GM12878 (cell line): ENCODE data around the gene ABCA2. TPM values are rescaled to one million over a fixed set of nuclear protein-coding genes. Genes with fewer than 3 reads are reported as not detected.

Source experiments
- ATAC-seq: fragments of 200-7000 bp; cut with Tn5 transposase; 3 replicates; pipeline ENCODE4 v1.9.1; 2020; ENCODE audit warnings: mild to moderate bottlenecking, moderate library complexity
- BruUV-seq: library from RNA; stranded (reverse); fragments of 400-500 nt; replicated peaks from 2 replicates; lab custom pipeline; 2021; lab: Mats Ljungman, UMichigan
- CTCF ChIA-PET: fragments of 300-600 bp; sonication (Branson Sonifier 250); formaldehyde crosslinking; extraction: SDS; loops from one replicate; lab custom pipeline; 2021; ENCODE audit warnings: inconsistent platforms; lab: Yijun Ruan, JAX
- POLR2A ChIA-PET: fragments of 350-600 bp; formaldehyde crosslinking; extraction: SDS; loops from one replicate; lab custom pipeline; 2021; ENCODE audit warnings: inconsistent platforms; lab: Charles Lee
- RAD21 ChIA-PET: fragments of 300-600 bp; sonication (Branson Sonifier 250); formaldehyde crosslinking; loops from one replicate; lab custom pipeline; 2023; ENCODE audit warnings: antibody characterized with exemption; ENCODE audit not compliant: unreplicated experiment; lab: Charles Lee
- SMC1A ChIA-PET: fragments of 300-600 bp; sonication (Branson Sonifier 250); formaldehyde crosslinking; loops from one replicate; lab custom pipeline; 2023; ENCODE audit not compliant: unreplicated experiment, uncharacterized antibody; lab: Charles Lee
- DNase-seq: peaks from one replicate; pipeline ENCODE4 v3.0.0-alpha.2; 2011; ENCODE audit warnings: low read depth, low spot score
- FAIRE-seq: peaks from 3 replicates; lab custom pipeline; 2011; peaks lifted over from hg19 to GRCh38; lab: Jason Lieb, UNC
- H2AFZ ChIP-seq: 2 replicates; pipeline ENCODE4 v1.6.0; 2011; ENCODE audit warnings: low read depth, low read length, control low read depth; ENCODE audit not compliant: control insufficient read depth
- H3K27ac ChIP-seq: 2 replicates; pipeline ENCODE4 v1.5.1; 2011; ENCODE audit warnings: control low read depth; ENCODE audit not compliant: control insufficient read depth, insufficient read depth
- H3K27me3 ChIP-seq, 2 experiments: replicated peaks in 1 of 2; 2 replicates each; pipeline versions ENCODE4 v1.6.0 to v1.6.1; 2011; ENCODE audit warnings: low read length in 1 of 2; ENCODE audit not compliant: control insufficient read depth in 2 of 2, insufficient read depth in 2 of 2
- H3K36me3 ChIP-seq, 2 experiments: 2 replicates each; pipeline ENCODE4 v1.5.1; 2011; ENCODE audit warnings: low read length in 1 of 2; ENCODE audit not compliant: control insufficient read depth in 2 of 2, insufficient read depth in 2 of 2
- H3K4me1 ChIP-seq: 2 replicates; pipeline ENCODE4 v1.6.1; 2011; ENCODE audit warnings: mild to moderate bottlenecking, low read length, moderate library complexity, mixed read lengths; ENCODE audit not compliant: control insufficient read depth, insufficient read depth
- H3K4me2 ChIP-seq: 2 replicates; pipeline ENCODE4 v1.6.0; 2011; ENCODE audit warnings: control low read depth; ENCODE audit not compliant: control insufficient read depth, insufficient read depth
- H3K4me3 ChIP-seq: fragments of 200-600 bp; sonication (generic); 2 replicates; pipeline ENCODE4 v1.5.1; 2016
- H3K79me2 ChIP-seq: 2 replicates; pipeline ENCODE4 v1.6.0; 2011; ENCODE audit warnings: low read length; ENCODE audit not compliant: control insufficient read depth, insufficient read depth
- H3K9ac ChIP-seq: 2 replicates; pipeline ENCODE4 v1.8.0; 2011; ENCODE audit warnings: low read length, control low read depth, mixed read lengths; ENCODE audit not compliant: control insufficient read depth, insufficient read depth
- H3K9me3 ChIP-seq: replicated peaks from 3 replicates; pipeline ENCODE4 v1.5.1; 2011; ENCODE audit warnings: mild to moderate bottlenecking, low read length; ENCODE audit not compliant: control insufficient read depth, insufficient read depth
- H4K20me1 ChIP-seq: 2 replicates; pipeline ENCODE4 v1.6.0; 2011; ENCODE audit not compliant: control insufficient read depth, insufficient read depth
- CBFB ChIP-seq: IDR thresholded peaks from 2 replicates; pipeline ENCODE4 v1.6.1; 2016; ENCODE audit warnings: antibody characterized with exemption, low read depth
- GABPA ChIP-seq: IDR thresholded peaks from 2 replicates; pipeline ENCODE4 v1.6.1; 2014; ENCODE audit warnings: antibody characterized with exemption, low read depth, mild to moderate bottlenecking, inconsistent platforms
- HCFC1 ChIP-seq: fragments of 150-350 bp; IDR thresholded peaks from 2 replicates; pipeline ENCODE4 v1.6.1; 2014; ENCODE audit warnings: low read length
- HDGF ChIP-seq: fragments of 450-650 bp; IDR thresholded peaks from 2 replicates; pipeline ENCODE4 v1.6.1; 2016; ENCODE audit warnings: antibody characterized with exemption
- MAX ChIP-seq: IDR thresholded peaks from 2 replicates; pipeline ENCODE4 v1.6.1; 2012; ENCODE audit warnings: low read depth, low read length, improper control_type of control experiment
- NFYA ChIP-seq: IDR thresholded peaks from 2 replicates; pipeline ENCODE4 v1.6.1; 2011; ENCODE audit warnings: low read depth, mild to moderate bottlenecking, low read length, improper control_type of control experiment, borderline replicate concordance
- NR2F1 ChIP-seq: fragments of 450-650 bp; conservative IDR thresholded peaks from 2 replicates; pipeline ENCODE4 v1.6.1; 2017; ENCODE audit warnings: mild to moderate bottlenecking
- SMARCA5 ChIP-seq: fragments of 450-650 bp; IDR thresholded peaks from 2 replicates; pipeline ENCODE4 v1.6.1; 2017; ENCODE audit warnings: mild to moderate bottlenecking
- SREBF2 ChIP-seq: IDR thresholded peaks from 2 replicates; pipeline ENCODE4 v1.6.1; 2012; ENCODE audit warnings: mild to moderate bottlenecking, low read length
- USF1 ChIP-seq: IDR thresholded peaks from 2 replicates; pipeline ENCODE4 v1.6.1; 2011; ENCODE audit warnings: borderline replicate concordance, low read depth, mild to moderate bottlenecking, moderate library complexity, mixed read lengths, low read length; ENCODE audit not compliant: insufficient read depth; ENCODE audit errors: extremely low read length
- USF2 ChIP-seq: IDR thresholded peaks from 2 replicates; pipeline ENCODE4 v1.6.1; 2011; ENCODE audit warnings: low read depth, low read length, improper control_type of control experiment, borderline replicate concordance
- ZNF622 ChIP-seq: fragments of 450-650 bp; IDR thresholded peaks from 2 replicates; pipeline ENCODE4 v1.6.1; 2017; ENCODE audit warnings: mild to moderate bottlenecking, inconsistent platforms
- WGBS: methylation state at CpG from one replicate; pipeline ENCODE4 v1.1.6; 2016; ENCODE audit warnings: low lambda C conversion rate; ENCODE audit not compliant: insufficient replicate concordance, insufficient coverage; ENCODE audit errors: missing lambda C conversion rate; 5-methylcytosine and 5-hydroxymethylcytosine counted together
- in situ Hi-C: fragments of 300-500 bp; cut with MboI; formaldehyde crosslinking; loops from 9 replicates; pipeline ENCODE4 v1.14.3; 2018; ENCODE audit warnings: mixed read lengths
- intact Hi-C: fragments of 100-400 bp; cut with micrococcal nuclease; formaldehyde crosslinking; loops from one replicate; pipeline ENCODE4 v1.14.2; 2022; ENCODE audit not compliant: unreplicated experiment
- polyA plus RNA-seq, 11 experiments: library from polyadenylated mRNA; depleted of rRNA in 4 of 11; unstranded in 6 of 11; stranded (reverse) in 5 of 11; fragments of >200 nt; fragmentation: Nextera tagmentation in 4 of 11; fragmentation: Illumina TruSeq in 1 of 11; extraction: Ambion mirVana in 4 of 11; extraction: Trizol in 1 of 11; gene quantifications; 1 replicate in 1 of 11; 2 replicates in 10 of 11; pipeline versions ENCODE4 v1.2.1 to v1.2.3, GENCODE V29; 2011 to 2016; ENCODE audit warnings: inconsistent platforms in 2 of 11, missing spikeins in 2 of 11, low read depth in 1 of 11
- total RNA-seq, 4 experiments: library from RNA; depleted of rRNA in 3 of 4; stranded (reverse); fragments of >200 nt in 3 of 4; fragmentation: Illumina TruSeq in 1 of 4; extraction: Trizol in 1 of 4; gene quantifications; 2 replicates each; pipeline versions ENCODE4 v1.2.1 to v1.2.3, GENCODE V29; 2013 to 2021

Gene ABCA2
- total and polyA plus RNA-seq, 10 of the 15 experiments (the other 5 are each of a cell fraction or from before 2014, with no cell fraction given), result 0.13 to 2.6 (median 0.71) TPM; not detected in 2

- TF ChIP-seq USF1, result no peak
- TF ChIP-seq GABPA, result no peak
- no peak for TF ChIP-seq HDGF
- TF ChIP-seq SREBF2, result no peak
- no peak for TF ChIP-seq NR2F1
- TF ChIP-seq ZNF622, result no peak
- no peak for TF ChIP-seq MAX
- no peak for TF ChIP-seq HCFC1
- TF ChIP-seq SMARCA5, result no peak
Measured at GRCh38 chr9:136978073-136978864, 49.8 kb downstream of the ABCA2 start (continued).

- BruUV-seq, result no TSS peak
- WGBS, result 67% methylated on average over 32 of the region's 33 CpGs
- SMC1A ChIA-PET, result no interaction called here
- POLR2A ChIA-PET, result interaction anchor here (0.6 kb wide), 1 partner anchor 174 kb away, joined by 3 read pairs; no protein-coding TSS in a partner anchor
- Histone ChIP-seq H3K4me1 (no peaks in the 10 kb centered on the region), H3K9ac (no peak overlapping the region), H3K4me2 (no peak overlapping the region), H4K20me1 (no peaks in the 10 kb centered on the region), H3K79me2 (no peaks in the 10 kb centered on the region), H2AFZ (no peak overlapping the region), H3K4me3 (no peak overlapping the region)
- no peak for FAIRE-seq
- CTCF ChIA-PET, result interaction anchor here (0.7 kb wide), 1 partner anchor 15 kb away, joined by 3 read pairs; no protein-coding TSS in a partner anchor
- RAD21 ChIA-PET, result no interaction called here
- in situ Hi-C loops, result no loop called here
- no peak for DNase-seq
- no peak for TF ChIP-seq CBFB
- no peak for TF ChIP-seq NFYA
- no peak for TF ChIP-seq USF2
- TF ChIP-seq ZNF622, result no peak
- TF ChIP-seq, all 136 proteins: peak for 0
- no peaks in the 10 kb centered on the region for H3K9me3 ChIP-seq
- H3K36me3 ChIP-seq, result no peaks in the 10 kb centered on the region
- H3K27ac ChIP-seq, result no peak overlapping the region
- no peak for ATAC-seq
- intact Hi-C loops, result no loop called here
- no peaks in the 10 kb centered on the region; a peak in 2 of 4 replicates for H3K27me3 ChIP-seq
Measured at GRCh38 chr9:136977649-136978072, 50.4 kb downstream of the ABCA2 start.
